Measurements from ENCODE around the gene RNFT1. TPM values are rescaled to one million over a fixed set of nuclear protein-coding genes. Genes with fewer than 3 reads are reported as not detected.
"Not testable (repeated sequence)": the region's sequence is repeated elsewhere in the genome, so short reads cannot be mapped to it uniquely, and the experiment has no call there.

RNFT1 gene, protein sequence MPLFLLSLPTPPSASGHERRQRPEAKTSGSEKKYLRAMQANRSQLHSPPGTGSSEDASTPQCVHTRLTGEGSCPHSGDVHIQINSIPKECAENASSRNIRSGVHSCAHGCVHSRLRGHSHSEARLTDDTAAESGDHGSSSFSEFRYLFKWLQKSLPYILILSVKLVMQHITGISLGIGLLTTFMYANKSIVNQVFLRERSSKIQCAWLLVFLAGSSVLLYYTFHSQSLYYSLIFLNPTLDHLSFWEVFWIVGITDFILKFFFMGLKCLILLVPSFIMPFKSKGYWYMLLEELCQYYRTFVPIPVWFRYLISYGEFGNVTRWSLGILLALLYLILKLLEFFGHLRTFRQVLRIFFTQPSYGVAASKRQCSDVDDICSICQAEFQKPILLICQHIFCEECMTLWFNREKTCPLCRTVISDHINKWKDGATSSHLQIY
- 10 to 100 TPM; 34.7 to 35.5 TPM for total RNA-seq

DNA sequence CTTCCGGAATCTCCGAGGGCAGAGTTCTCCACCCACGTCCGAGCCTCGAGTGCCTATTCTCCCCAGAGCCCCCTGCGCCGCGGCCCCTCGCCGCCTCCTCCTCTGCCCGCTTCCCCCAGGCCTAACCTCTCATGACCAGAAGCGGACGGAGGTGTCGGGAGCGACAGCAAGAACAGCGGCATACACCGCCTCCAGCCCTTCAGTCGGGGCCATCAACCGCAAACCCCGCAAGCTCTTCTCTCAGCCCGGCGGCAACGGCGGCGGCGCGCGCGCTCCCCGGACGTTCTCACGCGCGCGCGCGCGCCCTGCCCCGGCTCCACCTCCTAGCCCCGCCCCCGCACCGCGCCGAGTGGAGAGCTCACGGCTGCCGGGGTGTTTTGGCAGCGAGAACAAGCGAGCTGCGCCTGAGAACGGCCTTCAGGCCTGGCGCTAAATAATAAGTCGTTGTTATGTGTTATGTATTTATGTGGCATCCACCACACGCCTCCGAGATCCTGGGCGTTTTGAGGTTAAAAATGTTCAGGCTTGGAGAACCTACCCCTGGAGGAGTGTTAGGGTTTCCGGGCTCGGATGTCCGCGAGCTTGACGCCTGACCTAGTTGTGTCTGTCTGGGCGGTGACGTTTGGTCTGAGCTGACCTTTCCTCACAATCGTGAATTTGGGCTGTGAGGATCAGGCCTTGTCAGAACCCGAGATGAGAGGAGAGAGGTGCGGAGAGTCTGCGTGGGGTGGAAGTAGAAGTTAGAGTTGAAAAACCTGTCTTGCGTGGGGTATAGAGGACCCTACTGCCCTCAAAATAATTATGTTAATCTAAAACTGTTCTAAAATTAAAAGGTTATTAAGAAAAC, at the start of gene RNFT1:
TSS of gene RNFT1 (minus strand) at position 259 of the 847 bp plus-strand sequence. CDS start at position 182, 77 bp downstream.
- DNase-seq = peak; percentile 93
- POLR2A ChIA-PET = interaction anchor here (0.6 to 1.9 kb wide), 11 partner anchors 10 to 812 kb away, joined by 3 to 10 read pairs (median 4); partner anchors contain the start of genes HEATR6, RPS6KB1, TUBD1 and USP32
- H3K27ac Mint-ChIP-seq = peak within 1 kb of the TSS; percentile 85
- peaks cover 7% of the 10 kb centered on the region for H3K36me3 Mint-ChIP-seq
- intact Hi-C loops (cut with micrococcal nuclease) = loop anchor here (1.0 to 5.0 kb wide), 3 partner anchors 23 to 72 kb away; partner anchors contain the start of gene TUBD1
- CTCF ChIA-PET = interaction anchor here (0.5 to 1.7 kb wide), 4 partner anchors 51 to 1207 kb away, joined by 3 to 6 read pairs (median 4); no protein-coding TSS in a partner anchor
- no peaks in the 10 kb centered on the region for H3K27me3 Mint-ChIP-seq
- H3K9me3 Mint-ChIP-seq = no peaks in the 10 kb centered on the region
- H3K4me1 Mint-ChIP-seq (ENCODE audit: low read depth) = peaks cover 17% of the 10 kb centered on the region
- H3K4me3 Mint-ChIP-seq = peak within 1 kb of the TSS; percentile 75

DNA sequence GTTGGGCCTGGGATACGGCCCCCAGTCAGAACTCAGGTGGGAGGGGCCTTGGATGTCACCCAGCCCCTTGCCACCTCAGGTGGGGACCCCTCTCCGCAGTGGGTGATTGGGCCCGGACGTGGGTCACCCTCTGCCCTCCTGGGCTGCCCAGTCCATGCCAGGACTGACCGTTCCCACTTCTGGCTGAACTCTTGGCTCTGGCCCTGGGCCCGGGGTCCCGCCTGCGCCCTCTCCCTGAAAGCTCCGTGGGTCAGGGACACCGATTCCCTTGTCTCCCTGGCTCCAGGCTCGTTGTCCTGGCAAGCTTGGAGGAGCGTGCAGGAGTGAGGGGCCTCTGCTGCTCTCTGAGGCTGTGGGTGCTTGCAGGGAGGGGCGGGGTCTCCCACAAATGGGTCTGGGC, 44.8 kb upstream of the RNFT1 start:
- DNase-seq; H3K27me3 Mint-ChIP-seq; H3K36me3 Mint-ChIP-seq; H3K9me3 Mint-ChIP-seq; POLR2A ChIA-PET; intact Hi-C loops (cut with micrococcal nuclease); H3K27ac Mint-ChIP-seq; H3K4me1 Mint-ChIP-seq (ENCODE audit: low read depth); H3K4me3 Mint-ChIP-seq; CTCF ChIA-PET: not testable (repeated sequence)

GRCh38 chr17:60008377-60008776, 43.8 kb upstream of the RNFT1 start:
- DNase-seq; H3K9me3 Mint-ChIP-seq; H3K27ac Mint-ChIP-seq; H3K36me3 Mint-ChIP-seq; H3K4me3 Mint-ChIP-seq; intact Hi-C loops (cut with micrococcal nuclease); H3K27me3 Mint-ChIP-seq; POLR2A ChIA-PET; CTCF ChIA-PET; H3K4me1 Mint-ChIP-seq (ENCODE audit: low read depth): not testable (repeated sequence)

DNA sequence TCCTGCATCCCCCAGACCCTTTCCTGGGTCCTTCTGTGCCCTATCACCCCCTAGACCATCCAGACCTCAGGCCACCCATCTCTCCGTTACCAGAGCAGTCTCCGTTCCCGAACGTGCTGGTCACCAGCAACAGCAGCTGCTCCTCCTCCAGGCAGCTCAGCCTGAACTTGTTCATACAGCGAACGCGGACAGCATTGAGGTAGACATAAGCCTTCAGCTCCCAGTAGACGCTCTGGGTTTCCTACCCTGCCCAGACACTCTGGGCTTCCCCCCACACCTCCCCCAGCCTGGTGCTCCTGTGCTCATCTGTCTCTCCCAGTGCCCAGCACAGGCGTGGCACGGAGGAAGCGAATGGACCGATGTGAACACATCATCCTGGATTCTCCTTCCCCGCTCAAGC, 41.6 kb upstream of the RNFT1 start:
- no peaks in the 10 kb centered on the region for H3K4me1 Mint-ChIP-seq (ENCODE audit: low read depth)
- no peaks in the 10 kb centered on the region for H3K9me3 Mint-ChIP-seq
- CTCF ChIA-PET = no interaction called here
- intact Hi-C loops (cut with micrococcal nuclease) = no loop called here
- POLR2A ChIA-PET = no interaction called here
- no peaks in the 10 kb centered on the region for H3K27me3 Mint-ChIP-seq
- H3K4me3 Mint-ChIP-seq = no peak overlapping the region
- DNase-seq = no peak
- no peak overlapping the region for H3K27ac Mint-ChIP-seq
- no peaks in the 10 kb centered on the region for H3K36me3 Mint-ChIP-seq

GRCh38 chr17:60004561-60004960, 40.0 kb upstream of the RNFT1 start:
- H3K9me3 Mint-ChIP-seq; H3K4me1 Mint-ChIP-seq (ENCODE audit: low read depth); H3K27me3 Mint-ChIP-seq; intact Hi-C loops (cut with micrococcal nuclease); POLR2A ChIA-PET; CTCF ChIA-PET; H3K27ac Mint-ChIP-seq; H3K4me3 Mint-ChIP-seq; DNase-seq; H3K36me3 Mint-ChIP-seq: not testable (repeated sequence)

- intact Hi-C loops (cut with micrococcal nuclease); CTCF ChIA-PET; H3K4me1 Mint-ChIP-seq (ENCODE audit: low read depth); H3K9me3 Mint-ChIP-seq; H3K4me3 Mint-ChIP-seq; H3K36me3 Mint-ChIP-seq; H3K27me3 Mint-ChIP-seq; POLR2A ChIA-PET; H3K27ac Mint-ChIP-seq; DNase-seq: not testable (repeated sequence)
Measured at GRCh38 chr17:60002405-60002804, 37.9 kb upstream of the RNFT1 start.

DNA sequence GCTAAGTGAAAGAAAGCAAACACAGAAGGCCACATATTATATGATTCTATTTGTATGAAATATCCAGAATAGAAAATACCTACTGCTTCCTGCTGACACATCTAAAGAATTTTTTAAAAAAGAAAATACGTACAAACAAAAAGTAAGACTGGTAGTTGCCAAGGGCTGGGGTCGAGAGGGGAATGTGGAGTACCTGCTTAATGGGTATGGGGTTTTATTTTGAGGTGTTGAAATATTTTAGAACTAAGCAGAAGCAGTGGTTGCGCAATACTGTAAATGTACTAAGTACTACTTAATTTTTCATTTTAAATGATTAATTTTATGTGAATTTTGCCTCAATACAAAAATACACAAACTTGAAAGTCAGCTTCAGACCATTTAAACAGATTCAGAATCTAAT, 32.1 kb upstream of the RNFT1 start:
- intact Hi-C loops (cut with micrococcal nuclease); H3K27me3 Mint-ChIP-seq; H3K4me3 Mint-ChIP-seq; H3K9me3 Mint-ChIP-seq; H3K36me3 Mint-ChIP-seq; CTCF ChIA-PET; POLR2A ChIA-PET; H3K4me1 Mint-ChIP-seq (ENCODE audit: low read depth); H3K27ac Mint-ChIP-seq; DNase-seq: not testable (repeated sequence)

DNA sequence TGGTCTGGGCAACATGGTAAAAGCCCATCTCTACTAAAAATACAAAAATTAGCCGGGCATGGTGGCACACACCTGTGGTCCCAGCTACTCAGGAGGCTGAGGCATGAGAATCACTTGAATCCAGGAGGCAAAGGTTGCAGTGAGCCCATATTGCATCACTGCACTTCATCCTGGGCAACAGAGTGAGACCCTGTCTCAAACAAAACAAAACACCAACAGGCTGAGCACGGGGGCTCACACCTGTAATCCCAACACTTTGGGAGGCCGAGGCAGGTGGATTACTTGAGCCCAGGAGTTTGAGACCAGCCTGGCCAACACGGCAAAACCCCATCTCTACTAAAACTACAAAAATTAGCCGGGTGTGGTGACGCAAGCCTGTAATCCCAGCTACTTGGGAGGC, 10.6 kb upstream of the RNFT1 start:
- H3K4me1 Mint-ChIP-seq (ENCODE audit: low read depth); H3K9me3 Mint-ChIP-seq; H3K27me3 Mint-ChIP-seq; intact Hi-C loops (cut with micrococcal nuclease); H3K4me3 Mint-ChIP-seq; H3K27ac Mint-ChIP-seq; H3K36me3 Mint-ChIP-seq; DNase-seq: not testable (repeated sequence)
- ChIA-PET CTCF (interaction anchor here (0.7 kb wide), 1 partner anchor 809 kb away, joined by 3 read pairs; no protein-coding TSS in a partner anchor), POLR2A (interaction anchor here (1.5 kb wide), 1 partner anchor 11 kb away, joined by 3 read pairs; the partner anchor contains the start of gene RNFT1)

DNA sequence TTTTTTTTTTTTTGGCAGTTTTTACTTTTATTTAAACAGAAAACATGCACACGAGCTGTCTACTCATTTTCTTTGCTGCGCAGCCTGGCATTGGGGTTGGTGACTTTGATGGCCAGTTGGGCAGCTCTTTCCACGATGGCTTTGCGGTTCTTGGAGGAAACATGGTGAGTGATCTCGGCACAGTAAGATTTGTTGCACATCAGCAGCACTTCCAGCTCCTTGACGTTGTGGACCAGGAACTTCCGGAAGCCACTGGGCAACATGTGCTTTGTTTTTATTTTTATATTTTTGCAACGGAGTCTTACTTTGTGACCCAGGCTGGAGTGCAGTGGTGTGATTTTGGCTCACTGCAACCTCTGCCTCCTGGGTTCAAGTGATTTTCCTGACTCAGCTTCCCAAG, 8.9 kb upstream of the RNFT1 start:
- H3K4me3 Mint-ChIP-seq; CTCF ChIA-PET; H3K36me3 Mint-ChIP-seq; H3K9me3 Mint-ChIP-seq; H3K27me3 Mint-ChIP-seq; intact Hi-C loops (cut with micrococcal nuclease); H3K27ac Mint-ChIP-seq; DNase-seq; H3K4me1 Mint-ChIP-seq (ENCODE audit: low read depth); POLR2A ChIA-PET: not testable (repeated sequence)

- H3K36me3 Mint-ChIP-seq = no peaks in the 10 kb centered on the region
- DNase-seq = no peak
- no peaks in the 10 kb centered on the region for H3K4me1 Mint-ChIP-seq (ENCODE audit: low read depth)
- no peaks in the 10 kb centered on the region for H3K27me3 Mint-ChIP-seq
- CTCF ChIA-PET = no interaction called here
- POLR2A ChIA-PET = no interaction called here
- no peaks in the 10 kb centered on the region for H3K9me3 Mint-ChIP-seq
- intact Hi-C loops (cut with micrococcal nuclease) = no loop called here
- no peak overlapping the region for H3K4me3 Mint-ChIP-seq
- H3K27ac Mint-ChIP-seq = no peak overlapping the region
Measured at GRCh38 chr17:59972778-59973177, 8.2 kb upstream of the RNFT1 start.

- POLR2A ChIA-PET; DNase-seq; H3K4me1 Mint-ChIP-seq (ENCODE audit: low read depth); H3K9me3 Mint-ChIP-seq; H3K27ac Mint-ChIP-seq; H3K36me3 Mint-ChIP-seq; intact Hi-C loops (cut with micrococcal nuclease); H3K4me3 Mint-ChIP-seq; H3K27me3 Mint-ChIP-seq; CTCF ChIA-PET: not testable (repeated sequence)
Measured at GRCh38 chr17:59971771-59972170, 7.2 kb upstream of the RNFT1 start.

DNA sequence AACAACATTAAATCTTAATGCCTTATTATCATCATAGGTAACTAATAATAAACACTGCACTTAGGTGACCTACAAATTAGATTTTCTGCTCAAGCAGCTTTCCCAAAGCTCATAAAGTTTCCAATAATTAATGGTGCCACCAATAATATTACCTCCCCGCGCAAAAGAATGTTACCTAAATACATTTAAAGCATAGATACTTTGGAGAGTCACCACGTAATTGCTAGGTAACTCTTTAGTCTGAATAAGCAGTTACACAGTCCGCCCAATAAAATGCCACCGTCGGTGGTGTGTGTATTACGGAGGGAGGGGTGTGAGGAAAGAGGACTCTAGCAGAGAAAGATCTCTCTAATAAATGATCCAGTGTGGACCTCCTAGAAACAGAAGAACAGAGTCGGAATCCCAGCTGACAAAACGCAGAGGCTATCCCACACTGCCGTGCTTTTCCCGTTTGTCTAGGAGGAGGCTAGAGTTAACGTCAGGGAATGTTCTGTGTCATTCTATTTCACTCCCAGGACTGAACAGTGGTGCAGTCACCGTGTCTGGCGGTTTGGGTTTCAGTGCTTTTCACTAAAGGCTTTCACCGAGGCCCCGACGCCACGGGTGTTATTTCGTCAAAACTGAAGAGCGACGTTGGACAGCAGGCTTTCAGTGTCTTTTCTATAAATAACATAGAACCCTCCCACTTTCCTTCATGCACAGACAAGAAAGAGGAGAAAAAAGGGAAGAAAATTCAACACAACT, 630 bp downstream of the RNFT1 start:
- Mint-ChIP-seq H3K27me3 (no peaks in the 10 kb centered on the region), H3K27ac (peak overlapping the region; percentile 85), H3K4me3 (peak overlapping the region; percentile 75), H3K36me3 (peaks cover 11% of the 10 kb centered on the region), H3K9me3 (no peaks in the 10 kb centered on the region), H3K4me1 (ENCODE audit: low read depth) (peaks cover 20% of the 10 kb centered on the region)
- ChIA-PET POLR2A (interaction anchor here (0.6 to 1.9 kb wide), 9 partner anchors 10 to 811 kb away, joined by 3 to 10 read pairs (median 4); partner anchors contain the start of genes HEATR6, RPS6KB1, TUBD1 and USP32), CTCF (interaction anchor here (1.6 to 1.7 kb wide), 2 partner anchors 50 to 73 kb away, joined by 5 to 6 read pairs; no protein-coding TSS in a partner anchor)
- DNase-seq = peak; percentile 74
- intact Hi-C loops (cut with micrococcal nuclease) = loop anchor here (1.0 to 5.0 kb wide), 3 partner anchors 23 to 72 kb away; partner anchors contain the start of gene TUBD1

All from activated CD4-positive, alpha-beta memory T cell treated with anti-CD3 and anti-CD28 coated beads for 36 hours (primary cell).